Nucleus accumbens (tissue), 56 donors: ENCODE measurements around the gene IL1RAPL1.
A peak's percentile ranks its signal among the peaks of the same experiment; 100 is the strongest.

Experiments used
- DNase-seq, 56 donors: peaks; one replicate each; lab custom pipeline; 2025; lab: John Stamatoyannopoulos, UW

IL1RAPL1 gene

DNA sequence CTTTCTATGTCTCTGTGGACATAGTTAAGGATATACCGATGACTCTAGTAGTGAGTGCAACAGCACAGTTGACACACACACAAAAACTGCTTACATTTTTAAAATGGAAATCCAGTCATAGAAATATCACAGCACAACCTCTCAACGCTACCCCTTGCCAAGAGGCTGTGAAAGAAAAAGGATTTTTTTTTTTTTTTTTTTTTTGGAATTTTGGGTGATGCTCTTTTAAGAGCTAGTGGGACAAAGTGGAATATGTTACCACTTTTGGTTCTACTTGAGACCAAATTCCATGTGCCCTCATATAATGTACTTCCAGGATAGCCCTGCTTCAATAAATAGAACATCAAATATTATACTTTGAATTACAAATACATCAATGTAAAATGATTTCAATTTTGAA is 1247.1 kb downstream of the IL1RAPL1 start:
- DNase-seq, result no peak

DNA sequence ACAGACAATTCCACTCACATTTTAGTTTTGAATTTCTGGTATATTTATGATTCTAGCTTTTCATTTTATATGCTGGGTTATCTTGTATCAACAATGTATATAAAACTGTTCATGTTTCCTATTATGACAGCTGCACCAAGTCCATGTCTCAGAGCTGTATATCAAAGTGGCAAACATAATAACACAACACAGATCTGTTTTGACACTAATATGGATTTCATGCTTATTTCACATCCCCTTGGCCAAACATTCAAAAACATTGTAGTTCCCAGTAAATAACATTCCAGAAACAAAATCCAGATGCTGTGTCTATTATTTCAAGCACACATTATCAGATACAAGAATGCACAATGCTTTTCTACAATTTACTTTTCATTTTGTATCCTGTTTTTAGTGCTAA is 1247.5 kb downstream of the IL1RAPL1 start:
- DNase-seq, result no peak

DNA sequence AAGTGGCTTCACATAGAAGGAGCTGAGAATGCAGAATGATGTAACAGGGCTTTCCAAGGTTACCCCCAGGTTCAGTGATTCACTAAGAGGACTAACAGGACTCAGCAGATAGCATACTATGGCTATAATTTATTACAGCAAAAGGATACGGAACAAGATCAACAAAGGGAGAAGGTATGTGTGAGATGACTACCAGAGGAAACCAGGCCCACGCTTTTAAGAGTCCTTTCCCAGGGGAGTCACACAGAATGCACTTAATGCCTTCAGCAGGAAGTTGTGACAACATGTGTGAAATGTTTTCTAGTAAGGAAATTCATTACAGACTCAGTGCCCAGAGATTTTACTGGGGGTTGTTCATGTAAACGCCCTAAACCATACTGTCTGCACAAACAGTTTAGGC is 1254.5 kb downstream of the IL1RAPL1 start:
- no peak for DNase-seq

DNA sequence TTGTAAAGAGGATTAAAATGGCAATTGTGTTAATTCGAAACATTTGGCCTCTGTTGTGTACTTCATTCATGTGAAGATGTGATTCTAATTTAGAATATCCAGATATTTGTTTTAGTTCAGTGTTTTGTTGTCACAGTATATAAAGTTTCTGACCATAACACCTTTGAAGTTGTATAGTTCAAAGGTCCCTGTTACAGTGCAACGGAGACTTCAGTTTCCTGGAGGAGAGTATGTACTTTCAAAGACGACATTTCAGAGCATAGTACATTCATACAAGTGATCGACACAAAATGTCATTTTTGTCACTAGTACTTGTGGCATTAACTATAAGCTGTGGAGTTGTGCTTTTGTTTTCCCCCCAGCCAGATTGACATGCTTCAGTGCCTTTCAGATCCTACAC is 1255.3 kb downstream of the IL1RAPL1 start:
- no peak for DNase-seq

DNA sequence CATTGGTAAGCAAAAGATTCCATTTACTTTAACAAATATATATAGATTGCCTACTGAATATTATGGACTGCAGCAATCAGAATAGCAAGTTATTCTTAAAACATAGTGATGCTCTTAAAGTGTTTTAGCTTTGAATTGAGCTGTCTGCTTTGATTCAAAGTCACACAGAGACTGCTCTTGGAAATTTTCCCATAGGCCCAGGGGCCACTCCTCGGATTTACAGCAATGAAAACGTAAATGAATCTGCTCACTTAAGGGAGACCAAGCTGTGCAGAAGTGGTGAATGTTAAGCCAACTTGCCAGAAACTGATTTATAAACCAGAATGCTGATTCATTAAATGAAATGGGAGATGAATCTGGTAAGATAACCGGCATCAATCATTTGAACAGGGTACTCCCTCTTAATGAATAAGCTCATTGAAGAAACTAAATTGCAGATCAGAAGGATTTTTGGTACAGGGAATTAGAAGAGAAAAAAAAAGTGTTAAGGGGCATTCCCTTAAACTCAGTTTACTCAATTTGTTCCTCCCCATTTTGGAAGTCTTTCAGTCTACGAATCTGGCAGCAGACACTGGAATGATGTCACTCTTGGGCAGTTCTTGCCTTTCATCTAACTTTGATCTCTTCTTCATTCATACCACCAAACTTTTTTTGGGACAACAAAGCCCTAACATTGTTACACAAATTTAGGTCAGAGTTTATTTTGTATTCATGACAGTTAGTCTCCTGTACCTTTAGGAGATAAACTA is 1264.8 kb downstream of the IL1RAPL1 start:
- no peak for DNase-seq

DNA sequence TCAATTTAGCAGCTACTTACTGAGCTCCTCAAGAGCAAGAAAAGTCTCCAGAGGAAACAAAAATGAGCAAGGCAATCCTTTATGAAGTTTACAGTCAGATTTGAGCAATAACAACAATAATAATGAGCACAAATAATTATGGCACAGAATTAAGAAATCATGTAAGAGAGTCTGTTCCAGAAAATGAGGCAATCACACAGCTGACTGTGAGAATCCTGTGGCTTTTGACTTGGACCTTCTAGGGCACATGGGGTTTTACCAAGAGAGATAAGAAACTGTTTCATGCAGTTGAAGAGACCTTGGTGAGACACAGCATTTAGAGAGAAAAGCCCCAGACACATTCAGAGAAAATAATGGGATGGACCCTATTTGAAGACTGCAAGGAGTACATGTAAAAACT is 1265.5 kb downstream of the IL1RAPL1 start:
- DNase-seq, result no peak

DNA sequence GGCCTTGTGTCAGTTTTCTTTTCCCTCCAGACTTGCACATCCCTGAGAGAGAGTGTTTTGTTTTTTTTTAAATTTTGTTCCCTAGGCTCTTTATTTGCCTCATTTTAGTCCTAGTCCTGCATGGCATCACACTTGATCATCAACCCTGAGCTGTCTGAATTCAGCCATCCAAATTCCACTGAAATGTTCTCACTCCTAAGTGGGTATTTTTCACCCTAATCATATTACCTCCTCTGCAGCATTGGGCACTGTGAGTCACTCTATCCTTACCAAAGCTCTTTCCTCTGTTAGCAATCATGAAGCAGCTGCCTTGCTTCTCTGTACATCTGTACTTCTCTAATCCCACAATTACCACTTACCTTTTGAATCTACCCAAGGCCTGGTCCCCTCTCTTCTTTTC is 1271.5 kb downstream of the IL1RAPL1 start:
- no peak for DNase-seq

DNA sequence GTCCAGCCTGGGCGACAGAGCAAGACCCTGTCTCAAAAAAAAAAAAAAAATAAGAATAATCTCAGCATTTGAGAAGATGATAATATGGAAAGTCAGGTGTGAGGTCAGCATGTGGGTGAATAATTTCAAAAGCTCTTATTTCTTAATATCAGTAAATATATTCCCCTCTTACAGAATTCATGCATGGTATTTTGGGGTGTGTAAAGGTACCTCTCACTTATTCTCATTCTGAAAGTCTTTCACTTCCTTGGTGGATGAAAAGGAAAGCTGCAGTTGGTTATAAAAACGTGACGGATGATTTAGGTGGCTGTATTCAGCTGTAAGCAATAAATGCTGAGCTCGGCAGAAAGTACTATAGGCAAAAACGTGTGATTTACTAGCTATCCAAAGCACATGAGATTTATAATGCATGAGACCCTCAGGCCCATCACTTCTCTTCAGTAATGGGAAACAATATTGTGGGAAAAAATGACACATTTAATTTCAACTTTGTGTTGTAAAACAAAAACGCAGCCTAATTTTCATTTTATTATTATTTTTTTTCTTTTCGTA is 1275.0 kb downstream of the IL1RAPL1 start:
- DNase-seq, result no peak

DNA sequence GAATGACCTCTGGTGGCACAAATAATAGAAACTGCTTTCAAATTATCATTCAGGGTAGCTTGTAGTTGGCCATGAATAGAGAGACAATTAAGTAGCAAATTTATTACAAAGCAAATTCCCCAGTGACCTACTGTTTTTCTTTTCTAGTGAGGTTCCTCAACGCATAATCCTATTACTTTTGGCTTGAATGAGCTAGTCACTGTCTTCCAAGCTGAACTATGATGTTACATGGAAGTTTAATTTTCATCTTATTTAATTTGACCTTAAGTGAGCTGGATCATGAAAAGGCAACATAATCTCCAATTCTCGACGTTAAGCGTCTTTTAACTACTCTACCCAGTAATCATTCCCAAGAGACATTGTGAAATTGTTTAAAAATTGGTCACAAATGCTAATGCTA is 1280.7 kb downstream of the IL1RAPL1 start:
- no peak for DNase-seq

DNA sequence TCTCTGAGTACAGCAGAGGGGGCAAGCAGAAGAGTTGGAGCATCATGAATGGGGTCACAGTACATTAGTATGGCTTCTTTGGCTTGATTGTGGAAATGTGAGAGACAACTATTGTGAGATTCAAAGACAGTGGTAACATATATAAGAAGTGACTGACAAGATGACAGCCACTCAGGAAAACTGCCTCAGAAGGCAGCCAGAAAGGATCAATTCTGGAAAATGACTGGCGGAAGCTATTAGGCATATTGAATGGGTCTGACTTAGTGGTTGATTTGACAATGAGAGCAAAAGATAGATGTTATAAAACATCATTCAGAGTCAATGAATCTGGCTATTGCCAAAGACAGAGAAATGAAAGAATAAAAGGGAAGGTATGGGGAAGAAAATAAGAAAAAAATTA is 1282.6 kb downstream of the IL1RAPL1 start:
- DNase-seq, result no peak

DNA sequence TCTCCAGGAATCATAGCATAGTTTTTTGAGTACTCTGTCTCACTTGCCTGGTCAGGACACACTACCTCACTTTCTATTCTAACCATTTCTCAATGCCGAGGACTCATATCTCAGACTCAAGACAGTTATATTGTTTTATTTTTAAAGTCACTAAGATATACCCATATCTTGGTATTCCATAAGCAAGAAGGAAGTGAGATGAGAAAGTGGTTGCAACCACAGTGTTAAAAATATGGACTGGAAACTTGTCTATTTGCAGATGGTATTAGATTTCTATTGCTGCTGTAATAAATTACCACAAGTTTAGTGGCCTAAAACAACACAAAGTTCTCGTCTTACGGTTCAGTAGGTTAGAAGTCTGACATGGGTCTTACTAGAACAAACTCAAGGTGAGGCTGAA is 1283.4 kb downstream of the IL1RAPL1 start:
- no peak for DNase-seq

DNA sequence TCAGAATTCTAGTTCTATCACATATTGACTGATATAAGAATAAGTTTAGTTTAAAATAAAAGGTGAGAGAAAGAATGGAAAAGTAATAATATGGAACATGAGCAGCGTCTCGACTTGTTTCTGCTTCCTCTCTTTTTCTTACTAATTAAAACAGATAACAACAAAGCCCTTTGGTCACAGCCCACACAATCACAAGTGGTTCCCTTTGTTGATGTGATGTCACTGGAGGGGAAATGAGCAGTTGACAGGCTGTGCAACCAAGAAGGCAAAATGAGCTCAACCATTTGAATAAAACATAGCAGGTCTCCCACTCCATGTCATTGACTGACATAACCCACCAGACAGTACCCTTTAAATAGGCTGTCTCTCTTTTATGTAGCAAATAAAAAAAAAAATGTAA is 1285.6 kb downstream of the IL1RAPL1 start:
- DNase-seq, result peak in 29 of 56 donors; percentile 0 to 30 (median 3)

DNA sequence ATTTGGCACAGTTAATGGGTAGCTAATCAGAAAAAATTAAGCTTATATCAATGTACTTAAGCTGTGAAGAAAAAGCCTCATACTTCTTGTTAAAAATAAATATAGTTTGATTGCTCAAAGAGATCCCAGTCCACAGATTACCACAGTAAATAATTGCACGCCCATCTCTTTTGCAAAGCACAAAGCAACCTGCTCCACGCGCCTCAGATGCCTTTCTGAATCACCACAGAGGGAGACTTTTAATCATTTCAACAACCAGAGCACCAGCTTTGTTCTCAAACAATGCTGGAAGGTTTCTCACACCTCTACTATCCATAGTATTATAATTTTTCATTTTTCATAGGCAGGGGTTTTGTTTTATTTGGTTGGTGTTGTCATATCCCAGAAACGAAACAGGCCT is 1289.5 kb downstream of the IL1RAPL1 start:
- no peak for DNase-seq

DNA sequence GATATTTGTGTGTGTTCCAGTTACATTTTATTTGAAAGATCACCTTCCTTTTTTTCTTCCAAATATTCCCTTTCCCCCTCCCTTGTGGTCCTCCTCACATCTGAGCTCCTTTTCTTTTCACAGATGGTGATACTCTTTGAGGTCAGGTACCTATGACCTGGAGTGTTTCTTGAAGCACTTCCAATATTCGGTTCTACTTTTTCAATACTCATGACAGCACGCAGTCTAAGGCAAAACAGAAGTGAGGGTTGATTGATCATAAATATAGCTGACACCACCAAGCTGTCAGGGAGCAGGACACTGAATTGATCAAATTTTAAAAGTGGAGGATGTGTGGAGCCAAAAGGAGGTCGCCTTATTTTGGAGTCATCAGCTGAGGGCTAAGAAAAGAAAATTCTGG is 1293.7 kb downstream of the IL1RAPL1 start:
- no peak for DNase-seq

DNA sequence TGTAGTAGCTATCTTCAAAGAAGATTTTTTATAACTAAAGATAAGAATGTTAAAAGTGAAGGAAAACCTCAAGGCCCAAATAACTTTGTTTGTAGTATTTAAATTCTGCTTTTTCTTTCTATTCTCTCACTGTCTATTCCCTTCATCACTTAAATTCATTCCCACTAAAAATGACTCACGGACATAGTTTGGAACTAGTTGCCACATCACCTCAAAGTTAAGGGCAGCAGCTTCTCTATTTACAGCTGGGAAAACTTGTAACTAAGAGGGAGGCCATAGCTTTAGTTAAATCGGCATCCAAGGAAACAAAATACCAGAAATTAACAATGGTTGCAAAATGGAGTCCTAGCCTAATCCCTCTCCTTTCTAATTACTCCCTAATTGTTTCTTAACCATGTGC is 1302.8 kb downstream of the IL1RAPL1 start:
- DNase-seq, result no peak

DNA sequence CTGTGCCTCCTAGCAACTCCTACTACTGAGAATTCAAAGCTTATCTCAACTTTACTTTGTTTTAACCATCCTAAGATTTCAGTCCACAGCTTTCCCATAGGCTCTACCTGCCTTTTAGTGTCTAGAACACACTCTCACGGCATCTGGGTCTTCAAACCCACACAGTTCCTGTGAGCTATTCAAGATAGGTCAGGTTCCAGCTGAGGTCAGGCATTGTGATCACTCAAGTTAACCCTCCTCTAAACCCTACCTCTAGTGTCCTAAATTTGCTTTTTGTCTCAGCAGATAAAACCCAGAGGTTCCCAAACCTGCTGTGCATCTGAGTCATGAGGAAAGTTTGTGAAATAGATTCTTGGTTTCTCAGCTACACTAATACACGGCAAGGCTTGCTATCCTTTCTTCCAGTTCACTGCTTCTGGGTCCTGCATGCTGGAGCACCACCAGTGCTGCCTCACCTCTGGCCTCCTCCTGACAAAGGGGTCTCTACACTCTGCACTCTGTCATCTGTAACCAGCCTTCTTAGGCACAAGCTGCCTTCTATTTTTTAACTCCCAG is 1303.5 kb downstream of the IL1RAPL1 start:
- peak in 1 of 56 donors; percentile 2 for DNase-seq

DNA sequence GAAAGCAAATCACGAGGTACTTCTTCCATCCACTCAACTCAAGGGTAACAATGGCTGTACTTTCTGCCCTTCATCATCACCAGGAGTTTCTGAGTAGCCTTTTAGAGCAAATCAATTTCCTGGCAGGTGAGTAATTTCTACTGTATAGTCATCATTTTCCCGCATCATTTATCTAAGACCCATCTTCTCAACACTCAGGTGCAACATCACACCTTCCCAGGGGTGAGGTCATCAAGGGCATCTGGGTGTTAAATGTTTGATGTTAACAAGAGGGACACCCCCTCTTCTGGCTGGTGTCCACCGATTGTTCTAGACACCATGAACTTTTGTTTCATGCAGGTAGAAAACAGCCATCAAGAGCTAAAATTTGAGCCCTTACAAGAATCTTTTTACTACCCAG is 1314.8 kb downstream of the IL1RAPL1 start:
- no peak for DNase-seq

DNA sequence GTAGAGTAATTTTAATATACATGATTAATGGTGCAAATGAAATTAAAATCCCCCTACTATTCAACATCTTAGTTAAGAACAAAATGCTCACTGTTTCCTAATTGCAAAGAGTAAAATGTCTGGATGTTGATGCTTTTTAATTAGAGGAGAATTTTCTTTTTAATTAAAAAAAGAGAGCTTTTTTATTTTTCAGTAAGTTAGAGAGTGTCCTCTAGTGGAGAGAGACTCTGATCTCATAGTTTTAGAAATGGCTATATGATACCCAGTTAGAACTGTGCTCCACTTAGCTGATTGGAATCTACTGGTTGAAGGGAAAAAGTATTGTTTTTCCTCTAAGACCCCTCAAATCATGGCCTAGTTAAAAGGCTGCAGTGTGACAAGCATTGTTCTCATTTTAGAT is 1316.1 kb downstream of the IL1RAPL1 start:
- DNase-seq, result no peak

DNA sequence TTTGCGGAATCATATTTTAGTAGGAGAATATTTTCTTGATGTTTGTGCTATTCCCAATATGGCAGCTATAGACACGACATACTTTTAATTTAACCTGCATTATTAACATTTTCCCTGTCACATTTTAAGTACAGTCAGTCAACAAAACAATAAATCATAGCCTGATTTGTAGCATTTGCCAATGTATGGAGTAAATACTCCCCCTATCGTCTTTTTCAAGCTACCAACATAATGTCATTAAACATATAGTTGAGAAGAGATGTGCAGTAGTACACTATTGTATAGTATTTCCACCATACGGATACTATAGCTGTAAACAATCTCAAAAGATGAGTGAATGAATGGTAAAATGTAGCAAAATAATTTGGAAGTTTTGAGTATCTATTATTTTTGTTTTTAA is 1324.4 kb downstream of the IL1RAPL1 start:
- no peak for DNase-seq

DNA sequence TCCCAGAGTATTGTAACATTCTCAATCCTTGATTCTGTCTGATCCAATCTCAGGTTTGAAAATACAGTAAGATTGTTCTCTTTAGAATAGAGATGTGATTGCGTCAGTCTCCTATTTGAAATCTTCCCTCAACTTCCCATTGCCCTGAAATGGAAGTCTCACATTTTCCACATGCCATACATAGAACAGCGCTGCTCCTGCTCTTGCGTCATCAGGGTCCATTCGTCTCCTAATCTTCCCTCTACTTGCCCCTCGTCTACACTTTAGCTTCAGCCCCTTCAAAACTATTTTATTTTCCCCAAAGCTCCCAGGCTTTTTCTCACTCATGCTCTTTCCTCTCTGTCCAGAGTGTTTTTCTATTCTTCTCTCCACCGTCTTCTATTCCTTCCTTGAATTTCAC is 1326.4 kb downstream of the IL1RAPL1 start:
- DNase-seq, result no peak

DNA sequence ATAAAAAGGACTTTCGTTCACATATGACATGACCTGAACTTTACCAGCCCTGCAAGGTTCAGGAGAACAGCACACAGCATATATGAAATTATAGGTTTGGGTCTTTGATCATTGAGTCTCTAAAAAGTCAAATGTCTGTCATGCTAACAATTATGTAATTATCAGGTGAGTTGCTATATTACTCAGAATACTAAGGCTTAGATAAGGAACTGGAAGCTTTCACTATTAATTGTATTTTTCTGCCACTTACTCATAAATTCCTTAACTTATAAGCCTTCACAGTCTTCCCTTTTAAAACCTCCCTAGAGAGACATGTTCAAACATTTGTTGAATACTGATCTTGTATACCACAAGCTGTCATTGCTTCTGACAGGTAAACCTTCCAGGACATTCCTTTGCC is 1335.4 kb downstream of the IL1RAPL1 start:
- DNase-seq, result no peak

DNA sequence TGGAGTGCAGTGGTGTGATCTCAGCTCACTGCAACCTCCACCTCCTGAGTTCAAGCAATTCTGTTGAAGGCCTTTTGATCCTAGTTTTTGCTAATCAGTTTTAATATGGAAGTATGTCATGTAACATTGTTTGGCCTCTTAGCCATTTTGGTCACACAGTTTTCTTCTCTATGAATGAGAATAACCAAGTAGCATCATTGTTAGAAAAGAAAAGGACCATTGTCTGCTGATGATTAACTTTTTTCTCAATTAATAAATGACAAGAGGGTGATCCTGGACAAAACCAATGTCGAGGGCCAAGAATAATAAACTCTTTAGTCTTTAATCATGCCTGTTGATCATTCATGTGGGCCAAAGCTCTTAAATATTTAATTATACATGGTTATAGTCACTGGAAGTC is 1338.8 kb downstream of the IL1RAPL1 start:
- no peak for DNase-seq
